HCT116 (cell line): ENCODE results near the gene RBBP9. TPM values are rescaled to one million over a fixed set of nuclear protein-coding genes. Genes with fewer than 3 reads are reported as not detected.

Experiments used
- ATAC-seq: fragments of 200-7000 bp; cut with Tn5 transposase; 2 replicates; pipeline ENCODE4 v1.9.1; 2020; ENCODE audit warnings: mild to moderate bottlenecking, moderate library complexity
- BruUV-seq: library from RNA; stranded (reverse); fragments of 400-500 nt; replicated peaks from 2 replicates; lab custom pipeline; 2021; lab: Mats Ljungman, UMichigan
- CTCF ChIA-PET: fragments of 300-600 bp; sonication (Branson Sonifier 250); formaldehyde crosslinking; loops from one replicate; lab custom pipeline; 2021; ENCODE audit warnings: antibody characterized with exemption; lab: Charles Lee
- POLR2A ChIA-PET: fragments of 300-600, 350-600 bp; sonication (Branson Sonifier 250); formaldehyde crosslinking; loops from one replicate; lab custom pipeline; 2021; ENCODE audit warnings: antibody characterized with exemption; lab: Charles Lee
- RAD21 ChIA-PET, 2 experiments: fragments of 300-600 bp; sonication (Branson Sonifier 250); formaldehyde crosslinking; loops; one replicate each; lab custom pipeline; 2023; ENCODE audit warnings: low total read pairs in 2 of 2; ENCODE audit not compliant: uncharacterized antibody in 2 of 2, unreplicated experiment in 2 of 2, low non-redundant PET in 1 of 2; lab: Charles Lee
- DNase-seq: peaks from one replicate; pipeline ENCODE4 v3.0.0-alpha.2; 2010; ENCODE audit warnings: low read depth, low spot score
- H2AFZ ChIP-seq: fragments of 200-600 bp; shearing (Covaris generic), sonication (generic); 2 replicates; pipeline ENCODE4 v1.6.1; 2017; ENCODE audit warnings: low read depth, mixed run types, mixed read lengths, antibody characterized with exemption, low read length; ENCODE audit not compliant: poor library complexity, severe bottlenecking
- H3K27ac ChIP-seq: 2 replicates; pipeline ENCODE4 v1.5.1; 2012; ENCODE audit warnings: low read depth, low read length
- H3K27me3 ChIP-seq: fragments of 200-600 bp; sonication (generic); 2 replicates; pipeline ENCODE4 v1.6.1; 2016; ENCODE audit warnings: mixed run types, low read length, mixed read lengths; ENCODE audit not compliant: insufficient read depth
- H3K36me3 ChIP-seq, 2 experiments: fragments of 200-500 bp in 1 of 2; fragments of 200-600 bp in 1 of 2; sonication (Bioruptor generic) in 1 of 2; sonication (generic) in 1 of 2; 2 replicates each; pipeline versions ENCODE4 v1.5.1 to v1.6.1; 2014 to 2016; ENCODE audit warnings: low read length in 2 of 2, inconsistent platforms in 1 of 2, mixed read lengths in 1 of 2, mixed run types in 1 of 2; ENCODE audit not compliant: insufficient read depth in 2 of 2, control insufficient read depth in 1 of 2
- H3K4me1 ChIP-seq, 2 experiments: fragments of 200-600 bp in 1 of 2; sonication (generic) in 1 of 2; 2 replicates each; pipeline versions ENCODE4 v1.5.1 to v1.6.1; 2012 to 2017; ENCODE audit warnings: low read length in 2 of 2, inconsistent platforms in 1 of 2, mild to moderate bottlenecking in 1 of 2, mixed read lengths in 1 of 2, mixed run types in 1 of 2, moderate library complexity in 1 of 2; ENCODE audit not compliant: insufficient read depth in 2 of 2, control insufficient read depth in 1 of 2
- H3K4me2 ChIP-seq: fragments of 200-600 bp; sonication (generic); 2 replicates; pipeline ENCODE4 v1.6.1; 2017; ENCODE audit warnings: mixed run types, low read length, mixed read lengths
- H3K4me3 ChIP-seq, 2 experiments: fragments of 200-600 bp in 1 of 2; sonication (generic) in 1 of 2; replicated peaks in 1 of 2; 2 replicates each; pipeline ENCODE4 v1.5.1; 2011 to 2016; ENCODE audit warnings: low read length in 2 of 2, control low read depth in 1 of 2, low read depth in 1 of 2, mild to moderate bottlenecking in 1 of 2, mixed read lengths in 1 of 2, mixed run types in 1 of 2
- H3K79me2 ChIP-seq: fragments of 200-600 bp; sonication (generic); 2 replicates; pipeline ENCODE4 v1.6.1; 2017; ENCODE audit warnings: mild to moderate bottlenecking, mixed run types, low read length, moderate library complexity, mixed read lengths; ENCODE audit not compliant: insufficient read depth
- H3K9ac ChIP-seq: fragments of 200-600 bp; sonication (generic); 2 replicates; pipeline ENCODE4 v1.6.1; 2016; ENCODE audit warnings: low read length, mixed read lengths
- H3K9me2 ChIP-seq: fragments of 200-600 bp; sonication (generic), shearing (Covaris generic); 2 replicates; pipeline ENCODE4 v1.6.1; 2017; ENCODE audit warnings: mixed run types, mild to moderate bottlenecking, moderate library complexity; ENCODE audit not compliant: insufficient read depth
- H3K9me3 ChIP-seq, 2 experiments: fragments of 200-500 bp in 1 of 2; fragments of 200-600 bp in 1 of 2; sonication (Bioruptor generic) in 1 of 2; sonication (generic) in 1 of 2; 2 replicates each; pipeline ENCODE4 v1.6.1; 2014 to 2017; ENCODE audit warnings: low read length in 2 of 2, mixed read lengths in 2 of 2, inconsistent platforms in 1 of 2, low read depth in 1 of 2, mild to moderate bottlenecking in 1 of 2, mixed run types in 1 of 2, moderate library complexity in 1 of 2; ENCODE audit not compliant: control insufficient read depth in 1 of 2, insufficient read depth in 1 of 2
- H4K20me1 ChIP-seq: fragments of 200-600 bp; sonication (generic), shearing (Covaris generic); 2 replicates; pipeline ENCODE4 v1.6.1; 2017; ENCODE audit warnings: mixed run types, mild to moderate bottlenecking, moderate library complexity; ENCODE audit not compliant: insufficient read depth
- ATF3 ChIP-seq: IDR thresholded peaks from 2 replicates; pipeline ENCODE4 v1.6.1; 2012
- CBX3 ChIP-seq: IDR thresholded peaks from 2 replicates; pipeline ENCODE4 v1.6.1; 2012; ENCODE audit warnings: low read depth
- CEBPB ChIP-seq: IDR thresholded peaks from 2 replicates; pipeline ENCODE4 v1.6.1; 2012; ENCODE audit warnings: low read depth
- CTCF ChIP-seq, 3 experiments: fragments of 200-600 bp in 1 of 3; sonication (generic) in 1 of 3; IDR thresholded peaks in 2 of 3; conservative IDR thresholded peaks in 1 of 3; 2 replicates each; pipeline ENCODE4 v1.5.1; 2012 to 2017; ENCODE audit warnings: low read depth in 2 of 3, low read length in 2 of 3, antibody characterized with exemption in 1 of 3, borderline replicate concordance in 1 of 3, control low read depth in 1 of 3, mild to moderate bottlenecking in 1 of 3, mixed read lengths in 1 of 3, mixed run types in 1 of 3, moderate library complexity in 1 of 3; ENCODE audit not compliant: insufficient read depth in 1 of 3
- EZH2phosphoT487 ChIP-seq: fragments of 200-600 bp; IDR thresholded peaks from 2 replicates; pipeline ENCODE4 v1.6.1; 2018; ENCODE audit warnings: antibody characterized with exemption, borderline replicate concordance
- FOSL1 ChIP-seq: IDR thresholded peaks from 2 replicates; pipeline ENCODE4 v1.6.1; 2012; ENCODE audit warnings: low read depth
- JUND ChIP-seq: IDR thresholded peaks from 2 replicates; pipeline ENCODE4 v1.6.1; 2012
- MAX ChIP-seq: IDR thresholded peaks from 2 replicates; pipeline ENCODE4 v1.6.1; 2012
- POLR2A ChIP-seq: IDR thresholded peaks from 2 replicates; pipeline ENCODE4 v1.7.0; 2011; ENCODE audit warnings: borderline replicate concordance; ENCODE audit not compliant: insufficient read depth, insufficient read length; ENCODE audit errors: extremely low read depth
- POLR2AphosphoS5 ChIP-seq: IDR thresholded peaks from 2 replicates; pipeline ENCODE4 v1.6.1; 2011; ENCODE audit warnings: mild to moderate bottlenecking, low read depth, low read length, moderate library complexity
- RAD21 ChIP-seq: IDR thresholded peaks from 2 replicates; pipeline ENCODE4 v1.6.1; 2012; ENCODE audit warnings: low read depth, mild to moderate bottlenecking
- REST ChIP-seq: IDR thresholded peaks from 2 replicates; pipeline ENCODE4 v1.6.1; 2012; ENCODE audit warnings: low read depth
- SIN3A ChIP-seq: IDR thresholded peaks from 2 replicates; pipeline ENCODE4 v1.6.1; 2012; ENCODE audit warnings: low read depth
- SP1 ChIP-seq: IDR thresholded peaks from 2 replicates; pipeline ENCODE4 v1.6.1; 2012; ENCODE audit warnings: low read depth
- SRF ChIP-seq: IDR thresholded peaks from 2 replicates; pipeline ENCODE4 v1.6.1; 2012; ENCODE audit warnings: low read depth
- TCF7L2 ChIP-seq: IDR thresholded peaks from 2 replicates; pipeline ENCODE4 v1.7.0; 2011; ENCODE audit warnings: borderline replicate concordance, inconsistent platforms; ENCODE audit not compliant: insufficient read depth, insufficient read length; ENCODE audit errors: extremely low read depth
- YY1 ChIP-seq: IDR thresholded peaks from 2 replicates; pipeline ENCODE4 v1.6.1; 2011; ENCODE audit warnings: low read length, low read depth, moderate library complexity, mild to moderate bottlenecking; ENCODE audit not compliant: insufficient replicate concordance; ENCODE audit errors: extremely low read depth
- ZBTB33 ChIP-seq: IDR thresholded peaks from 2 replicates; pipeline ENCODE4 v1.6.1; 2011; ENCODE audit warnings: mild to moderate bottlenecking, low read length, moderate library complexity; ENCODE audit not compliant: insufficient replicate concordance; ENCODE audit errors: extremely low read depth
- ZFX ChIP-seq: fragments of 450-650 bp; IDR thresholded peaks from 2 replicates; pipeline ENCODE4 v1.6.1; 2017
- ZNF274 ChIP-seq: fragments of 200-500 bp; sonication (Bioruptor generic); IDR thresholded peaks from 2 replicates; pipeline ENCODE4 v1.6.1; 2014; ENCODE audit warnings: mild to moderate bottlenecking, low read depth, low read length, inconsistent platforms
- intact Hi-C: fragments of 100-400 bp; cut with micrococcal nuclease; formaldehyde crosslinking; loops from 2 replicates; pipeline ENCODE4 v1.10.0; 2022
- total RNA-seq: library from RNA; stranded (reverse); gene quantifications from one replicate; pipeline ENCODE4 v1.2.1, GENCODE V29; 2021; ENCODE audit not compliant: unreplicated experiment

RBBP9 gene
- total RNA-seq, 1 experiment from 2014 or later: 10.3 TPM

GRCh38 chr20:18440403-18440802, 56.6 kb downstream of the RBBP9 start:
- H2AFZ ChIP-seq: no peak overlapping the region
- ATAC-seq (no peak), DNase-seq (no peak)
- no peaks in the 10 kb centered on the region for H3K79me2 ChIP-seq
- no peaks in the 10 kb centered on the region for H3K9me3 ChIP-seq
- TF ChIP-seq ZFX: no peak
- no peak for TF ChIP-seq SRF
- no peak for TF ChIP-seq JUND
- TF ChIP-seq POLR2A: no peak
- no peak for TF ChIP-seq TCF7L2
- no peak for TF ChIP-seq YY1
- TF ChIP-seq FOSL1: no peak
- no peak for TF ChIP-seq MAX
- TF ChIP-seq CEBPB: no peak
- TF ChIP-seq ATF3: no peak
- no peak for TF ChIP-seq SP1
- no peak for TF ChIP-seq POLR2AphosphoS5
- no peak for TF ChIP-seq EZH2phosphoT487
- no peak for TF ChIP-seq RAD21
- TF ChIP-seq SIN3A: no peak
- no peak for TF ChIP-seq CTCF (IDR thresholded peaks at IDR 0.05 in 2 of 3, conservative IDR thresholded peaks at IDR 0.05 in 1 of 3; ENCODE audit: borderline replicate concordance in 1 of 3, insufficient read depth in 1 of 3, low read depth in 2 of 3, low read length in 2 of 3)
- no peak for TF ChIP-seq ZNF274
- no peak for TF ChIP-seq CBX3
- no peak for TF ChIP-seq ZBTB33
- TF ChIP-seq REST: no peak
- RAD21 ChIA-PET: no interaction called here
- no peaks in the 10 kb centered on the region for H3K36me3 ChIP-seq
- no peak overlapping the region for H3K9ac ChIP-seq
- POLR2A ChIA-PET: no interaction called here
- no peak overlapping the region for H3K27ac ChIP-seq
- H3K27me3 ChIP-seq: no peaks in the 10 kb centered on the region
- H3K4me1 ChIP-seq: peaks cover 3 to 5% of the 10 kb centered on the region in 2 experiments; a peak in 2 of 4 replicates
- H4K20me1 ChIP-seq: no peaks in the 10 kb centered on the region
- intact Hi-C loops: no loop called here
- BruUV-seq: no TSS peak
- no peak overlapping the region for H3K4me3 ChIP-seq
- CTCF ChIA-PET: no interaction called here
- H3K9me2 ChIP-seq: no peaks in the 10 kb centered on the region
- no peak overlapping the region for H3K4me2 ChIP-seq
